CD14-positive monocyte (primary cell): ENCODE data around the gene VPS18. TPM values are rescaled to one million over a fixed set of nuclear protein-coding genes. Genes with fewer than 3 reads are reported as not detected.
A peak's percentile ranks its signal among the peaks of the same experiment; 100 is the strongest.

Experiments used
- DNase-seq, 3 donors: peaks; one replicate each; pipeline ENCODE4 v3.0.0-alpha.2; 2011 to 2022
- H2AFZ ChIP-seq: 2 replicates; pipeline ENCODE4 v1.6.0; 2012; ENCODE audit warnings: mild to moderate bottlenecking, low read depth, low read length, inconsistent platforms; ENCODE audit not compliant: insufficient read depth, poor library complexity, severe bottlenecking
- H3K27ac ChIP-seq, 2 donors: 1 replicate in 1 of 2; 2 replicates in 1 of 2; pipeline ENCODE4 v1.5.1; 2012 to 2013; ENCODE audit warnings: low read length in 2 of 2, control low read depth in 1 of 2, inconsistent platforms in 1 of 2, low read depth in 1 of 2, mild to moderate bottlenecking in 1 of 2
- H3K27me3 ChIP-seq, 2 donors: one replicate each; pipeline versions ENCODE4 v1.6.0 to v1.6.1; 2011 to 2013; ENCODE audit warnings: low read length in 2 of 2; ENCODE audit not compliant: control insufficient read depth in 2 of 2, insufficient read depth in 2 of 2
- H3K36me3 ChIP-seq, 2 donors: replicated peaks in 1 of 2; 1 replicate in 1 of 2; 2 replicates in 1 of 2; pipeline versions ENCODE4 v1.5.1 to v1.6.1; 2012 to 2013; ENCODE audit warnings: low read length in 2 of 2, control low read depth in 1 of 2, inconsistent platforms in 1 of 2, mild to moderate bottlenecking in 1 of 2; ENCODE audit not compliant: insufficient read depth in 2 of 2, control insufficient read depth in 1 of 2
- H3K4me1 ChIP-seq, 2 donors: 1 replicate in 1 of 2; 2 replicates in 1 of 2; pipeline versions ENCODE4 v1.5.1 to v1.6.1; 2012 to 2013; ENCODE audit warnings: low read length in 2 of 2, control low read depth in 1 of 2, inconsistent platforms in 1 of 2, mild to moderate bottlenecking in 1 of 2, moderate library complexity in 1 of 2; ENCODE audit not compliant: insufficient read depth in 2 of 2, control insufficient read depth in 1 of 2
- H3K4me2 ChIP-seq: replicated peaks from 2 replicates; pipeline ENCODE3; 2012; ENCODE audit warnings: low read length, moderate library complexity, mild to moderate bottlenecking; ENCODE audit not compliant: poor library complexity, severe bottlenecking; ENCODE audit errors: extremely low read depth
- H3K4me3 ChIP-seq, 3 experiments: fragments of 200-600 bp in 1 of 3; sonication (generic) in 1 of 3; replicated peaks in 1 of 3; 1 replicate in 2 of 3; 2 replicates in 1 of 3; pipeline ENCODE4 v1.5.1; 2011 to 2013; ENCODE audit warnings: low read length in 3 of 3, mild to moderate bottlenecking in 3 of 3, control low read depth in 2 of 3, low read depth in 2 of 3, inconsistent platforms in 1 of 3, moderate library complexity in 1 of 3
- H3K79me2 ChIP-seq: 2 replicates; pipeline ENCODE4 v1.6.0; 2012; ENCODE audit warnings: mild to moderate bottlenecking, control low read depth, inconsistent platforms, low read length, moderate library complexity; ENCODE audit not compliant: insufficient read depth
- H3K9ac ChIP-seq: 2 replicates; pipeline ENCODE4 v1.6.0; 2017; ENCODE audit warnings: low read length, mild to moderate bottlenecking; ENCODE audit not compliant: insufficient read depth, poor library complexity, severe bottlenecking
- H3K9me3 ChIP-seq, 2 donors: replicated peaks in 1 of 2; 1 replicate in 1 of 2; 2 replicates in 1 of 2; pipeline versions ENCODE4 v1.5.1 to v1.6.1; 2012 to 2013; ENCODE audit warnings: low read length in 2 of 2, control low read depth in 1 of 2; ENCODE audit not compliant: control insufficient read depth in 1 of 2, insufficient read depth in 1 of 2
- H4K20me1 ChIP-seq: 2 replicates; pipeline ENCODE4 v1.6.0; 2012; ENCODE audit warnings: mild to moderate bottlenecking, low read length, control low read depth, moderate library complexity; ENCODE audit not compliant: insufficient read depth
- H3K27ac Mint-ChIP-seq, 7 donors: one replicate each; pipeline ENCODE4 v1.8.0; 2020; ENCODE audit warnings: mild to moderate bottlenecking in 7 of 7, mixed read lengths in 7 of 7, moderate library complexity in 6 of 7, inconsistent platforms in 2 of 7
- H3K27me3 Mint-ChIP-seq, 3 donors: one replicate each; pipeline ENCODE4 v1.8.0; 2021 to 2022; ENCODE audit warnings: low read depth in 3 of 3, mild to moderate bottlenecking in 3 of 3, mixed read lengths in 3 of 3, moderate library complexity in 3 of 3, inconsistent platforms in 1 of 3
- H3K36me3 Mint-ChIP-seq, 2 donors: one replicate each; pipeline ENCODE4 v1.8.0; 2020; ENCODE audit warnings: mixed read lengths in 2 of 2, inconsistent platforms in 1 of 2, mild to moderate bottlenecking in 1 of 2
- H3K4me1 Mint-ChIP-seq: one replicate; pipeline ENCODE4 v1.8.0; 2020; ENCODE audit warnings: mild to moderate bottlenecking, mixed read lengths
- H3K4me3 Mint-ChIP-seq, 2 donors: one replicate each; pipeline ENCODE4 v1.8.0; 2020; ENCODE audit warnings: mild to moderate bottlenecking in 2 of 2, mixed read lengths in 2 of 2, moderate library complexity in 1 of 2
- H3K9me3 Mint-ChIP-seq, 7 donors: one replicate each; pipeline ENCODE4 v1.8.0; 2020 to 2022; ENCODE audit warnings: mixed read lengths in 7 of 7, mild to moderate bottlenecking in 6 of 7, moderate library complexity in 6 of 7, inconsistent platforms in 2 of 7
- WGBS: methylation state at CpG from one replicate; pipeline ENCODE4 v1.1.5; 2013; ENCODE audit warnings: missing lambda C conversion rate; ENCODE audit not compliant: insufficient coverage; 5-methylcytosine and 5-hydroxymethylcytosine counted together
- intact Hi-C, 2 donors: fragments of 100-400 bp; cut with micrococcal nuclease; formaldehyde crosslinking; loops; one replicate each; pipeline versions ENCODE4 v1.15.0 to v1.15.1; 2023
- polyA plus RNA-seq, 3 donors: library from polyadenylated mRNA; depleted of rRNA in 1 of 3; unstranded in 2 of 3; stranded (reverse) in 1 of 3; fragments of 300-500 nt in 2 of 3; fragments of >200 nt in 1 of 3; fragmentation: Illumina TruSeq in 2 of 3; gene quantifications; 1 replicate in 2 of 3; 2 replicates in 1 of 3; pipeline ENCODE4 v1.2.3, GENCODE V29; 2012 to 2021
- TF ChIP-seq, protein P1 (sequence below): fragments of 200-600 bp; IDR thresholded peaks from one replicate; pipeline ENCODE4 v1.8.0; 2022; ENCODE audit warnings: antibody characterized with exemption, mild to moderate bottlenecking

Gene VPS18
- polyA plus RNA-seq, 3 donors, result 12.1 to 22.8 (median 21.8) TPM

DNA sequence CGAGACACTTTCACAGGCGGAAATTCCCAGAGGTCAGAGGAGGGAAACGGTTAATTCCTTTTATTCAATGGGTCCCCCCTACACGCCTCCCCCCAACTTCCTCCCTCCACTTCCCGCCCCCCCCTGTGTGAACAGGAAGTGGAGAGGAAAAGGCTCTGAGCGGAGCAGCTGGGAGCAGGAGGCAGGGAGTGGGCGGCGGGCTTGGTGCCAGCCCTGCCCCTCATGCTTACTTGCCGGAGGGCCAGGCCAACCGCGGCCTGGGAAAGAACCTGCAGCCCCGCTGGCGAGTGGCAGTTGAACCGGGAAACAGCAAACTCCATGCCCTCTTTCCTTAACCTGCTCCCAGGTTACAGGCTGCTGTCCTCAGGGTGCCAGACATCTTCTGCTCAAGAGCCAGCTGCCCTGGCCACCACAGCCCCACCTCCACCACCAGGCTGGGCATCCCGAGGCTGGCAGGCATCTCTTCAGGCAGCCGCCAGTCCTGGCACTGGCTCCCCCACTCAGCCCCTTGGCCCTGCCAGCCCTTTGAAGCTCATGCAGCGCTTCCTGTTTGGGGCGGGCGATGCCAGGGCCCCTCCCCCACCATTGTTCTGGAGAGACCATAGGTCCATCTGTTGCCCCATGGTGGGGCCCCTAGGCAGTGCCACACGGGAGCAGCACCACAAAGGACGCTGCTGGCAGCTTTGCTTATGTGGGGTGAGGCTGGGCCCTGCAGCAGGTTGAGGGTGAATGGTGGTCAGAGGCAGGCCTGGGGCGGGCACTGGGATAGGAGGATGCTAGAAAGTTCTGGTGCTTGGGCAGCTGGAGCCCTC, 12.9 kb downstream of the VPS18 start:
- Histone ChIP-seq H3K4me2 (peak overlapping the region; percentile 80), H3K9ac (peak overlapping the region; percentile 55), H3K9me3 (no peaks in the 10 kb centered on the region), H3K27ac (peak overlapping the region; percentile 56 to 57), H4K20me1 (peaks cover 34% of the 10 kb centered on the region), H3K36me3 (no peaks in the 10 kb centered on the region), H3K4me3 (peak overlapping the region; percentile 47 to 76 (median 48)), H3K79me2 (peaks cover 16% of the 10 kb centered on the region), H3K27me3 (no peaks in the 10 kb centered on the region), H3K4me1 (peaks cover 78 to 88% of the 10 kb centered on the region in 2 donors), H2AFZ (peak overlapping the region; percentile 63)
- Mint-ChIP-seq H3K36me3 (peaks cover 10 to 25% of the 10 kb centered on the region in 2 donors), H3K27ac (peak overlapping the region in 4 of 7 donors; percentile 30 to 56 (median 48)), H3K9me3 (no peaks in the 10 kb centered on the region), H3K4me1 (peaks cover 86% of the 10 kb centered on the region), H3K27me3 (peaks cover 0 to 6% (median 0%) of the 10 kb centered on the region in 3 donors), H3K4me3 (peak overlapping the region; percentile 67 to 84)
- whole genome bisulfite sequencing, result 10% methylated on average over 14 of the region's 22 CpGs
- TF ChIP-seq, protein P1, sequence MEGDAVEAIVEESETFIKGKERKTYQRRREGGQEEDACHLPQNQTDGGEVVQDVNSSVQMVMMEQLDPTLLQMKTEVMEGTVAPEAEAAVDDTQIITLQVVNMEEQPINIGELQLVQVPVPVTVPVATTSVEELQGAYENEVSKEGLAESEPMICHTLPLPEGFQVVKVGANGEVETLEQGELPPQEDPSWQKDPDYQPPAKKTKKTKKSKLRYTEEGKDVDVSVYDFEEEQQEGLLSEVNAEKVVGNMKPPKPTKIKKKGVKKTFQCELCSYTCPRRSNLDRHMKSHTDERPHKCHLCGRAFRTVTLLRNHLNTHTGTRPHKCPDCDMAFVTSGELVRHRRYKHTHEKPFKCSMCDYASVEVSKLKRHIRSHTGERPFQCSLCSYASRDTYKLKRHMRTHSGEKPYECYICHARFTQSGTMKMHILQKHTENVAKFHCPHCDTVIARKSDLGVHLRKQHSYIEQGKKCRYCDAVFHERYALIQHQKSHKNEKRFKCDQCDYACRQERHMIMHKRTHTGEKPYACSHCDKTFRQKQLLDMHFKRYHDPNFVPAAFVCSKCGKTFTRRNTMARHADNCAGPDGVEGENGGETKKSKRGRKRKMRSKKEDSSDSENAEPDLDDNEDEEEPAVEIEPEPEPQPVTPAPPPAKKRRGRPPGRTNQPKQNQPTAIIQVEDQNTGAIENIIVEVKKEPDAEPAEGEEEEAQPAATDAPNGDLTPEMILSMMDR, result no peak
- intact Hi-C loops, result loop anchor here (5.0 to 10.0 kb wide), 5 partner anchors 35 to 278 kb away; partner anchors contain the start of gene RMDN3 (in 1 of the 2)
- DNase-seq, result peak; percentile 28 to 77 (median 44)

DNA sequence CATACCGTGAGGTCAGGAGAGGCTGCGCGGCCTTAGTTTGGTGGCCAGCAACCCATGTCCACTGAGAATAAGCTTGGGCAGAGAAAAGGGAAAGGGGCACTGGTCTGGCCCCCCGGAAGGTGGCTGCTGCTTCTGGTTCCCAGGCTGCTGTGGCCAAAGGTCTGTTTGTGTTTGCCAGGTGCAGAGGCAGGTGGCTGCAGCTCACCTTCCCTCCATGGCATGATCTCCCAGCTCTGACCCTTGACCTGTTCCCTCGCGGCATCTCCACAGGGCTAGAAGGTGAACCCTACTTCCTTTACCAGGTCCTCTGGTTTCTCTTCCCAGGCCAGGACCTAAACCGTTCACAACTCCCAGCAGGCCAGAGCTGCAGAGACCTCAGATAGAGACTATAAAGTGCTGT, 13.8 kb downstream of the VPS18 start:
- Mint-ChIP-seq H3K4me1 (peaks cover 77% of the 10 kb centered on the region), H3K27ac (peak overlapping the region in 2 of 7 donors; percentile 26 to 36), H3K36me3 (peaks cover 10 to 24% of the 10 kb centered on the region in 2 donors), H3K27me3 (peaks cover 0 to 3% (median 0%) of the 10 kb centered on the region in 3 donors), H3K4me3 (no peak overlapping the region), H3K9me3 (no peaks in the 10 kb centered on the region)
- Histone ChIP-seq H3K4me2 (no peak overlapping the region), H2AFZ (no peak overlapping the region), H3K9me3 (no peaks in the 10 kb centered on the region), H3K36me3 (no peaks in the 10 kb centered on the region), H3K27me3 (no peaks in the 10 kb centered on the region), H3K9ac (no peak overlapping the region), H3K79me2 (peaks cover 16% of the 10 kb centered on the region), H3K4me1 (peaks cover 69 to 79% of the 10 kb centered on the region in 2 donors), H3K27ac (no peak overlapping the region), H4K20me1 (peaks cover 27% of the 10 kb centered on the region), H3K4me3 (no peak overlapping the region)
- no peak for DNase-seq
- TF ChIP-seq, protein P1, result no peak
- 94% methylated on average over 6 of the region's 7 CpGs for WGBS
- intact Hi-C loops, result loop anchor here (5.0 to 10.0 kb wide), 5 partner anchors 34 to 277 kb away; partner anchors contain the start of gene RMDN3 (in 1 of the 2)
